Ovary (tissue), 9 donors: ENCODE measurements around the gene HIVEP3. TPM values are rescaled to one million over a fixed set of nuclear protein-coding genes. Genes with fewer than 3 reads are reported as not detected.

Experiments
- DNase-seq, 5 donors: peaks; one replicate each; pipeline ENCODE4 v3.0.0-alpha.2; 2019 to 2020
- H3K27ac ChIP-seq, 2 donors: fragments of 200-600 bp; one replicate each; pipeline versions ENCODE4 v1.5.1 to v1.8.0; 2019 to 2022
- H3K27me3 ChIP-seq: fragments of 200-600 bp; one replicate; pipeline ENCODE4 v1.8.0; 2022
- H3K36me3 ChIP-seq: fragments of 200-600 bp; sonication (generic); one replicate; pipeline ENCODE4 v1.5.1; 2019
- H3K4me1 ChIP-seq: one replicate; pipeline ENCODE4 v1.8.1; 2013; ENCODE audit warnings: mild to moderate bottlenecking, moderate library complexity; ENCODE audit not compliant: insufficient read depth
- H3K4me3 ChIP-seq: fragments of 200-600 bp; sonication (generic); one replicate; pipeline ENCODE4 v1.5.1; 2017
- H3K9me3 ChIP-seq, 2 donors: fragments of 200-600 bp in 1 of 2; sonication (generic) in 1 of 2; one replicate each; pipeline versions ENCODE4 v1.5.1 to v1.8.1; 2013 to 2019; ENCODE audit warnings: mild to moderate bottlenecking in 1 of 2, moderate library complexity in 1 of 2
- CTCF ChIP-seq, 3 donors: fragments of 450-650 bp in 2 of 3; fragments of 200-600 bp in 1 of 3; IDR thresholded peaks; one replicate each; pipeline versions ENCODE4 v1.5.1 to v1.8.0; 2016 to 2022; ENCODE audit warnings: antibody characterized with exemption in 3 of 3, mild to moderate bottlenecking in 1 of 3
- EP300 ChIP-seq: sonication (generic); formaldehyde crosslinking; IDR thresholded peaks from one replicate; pipeline ENCODE4 v1.6.1; 2017; ENCODE audit warnings: antibody characterized with exemption
- POLR2A ChIP-seq: fragments of 450-650 bp; IDR thresholded peaks from one replicate; pipeline ENCODE4 v1.6.1; 2017; ENCODE audit warnings: antibody characterized with exemption, mild to moderate bottlenecking, moderate library complexity
- WGBS, 3 donors: extraction: QIAGEN DNeasy Blood & Tissue Kit in 1 of 3; methylation state at CpG; one replicate each; pipeline versions ENCODE4 v1.1.5 to v1.1.7; 2013 to 2017; 5-methylcytosine and 5-hydroxymethylcytosine counted together
- intact Hi-C, 4 donors: fragments of 100-400 bp; cut with DNase I; formaldehyde crosslinking; loops; one replicate each; pipeline versions ENCODE4 v1.11.0 to v1.15.1; 2022 to 2023
- polyA plus RNA-seq, 2 donors: library from polyadenylated mRNA; stranded (reverse); fragments of 200-250 nt in 1 of 2; fragments of 350-450 nt in 1 of 2; fragmentation: Illumina TruSeq in 1 of 2; extraction: RNeasy Lipid Tissue Mini Kit (QIAGEN cat#74804) in 1 of 2; gene quantifications; one replicate each; pipeline ENCODE4 v1.2.3, GENCODE V29; 2013 to 2014
- total RNA-seq, 7 donors: library from RNA; depleted of rRNA in 2 of 7; stranded (reverse); fragments of >200 nt in 2 of 7; fragmentation: NEBNext Ultra II Directional in 3 of 7; extraction: Animal tissue kit (Norgen Biotek cat#: 25700) in 3 of 7; gene quantifications; one replicate each; pipeline versions ENCODE4 v1.1.0 to v1.2.4, GENCODE V29; 2016 to 2023
- donor health status: DM: no; HTN: no; CAD: no; lungs with moderate emphysema.
- donor health status: DM: no; HTN: no; CAD: no.
- donor health status: Bipolar disorder and iron deficiency.
- donor health status: DM: yes; HTN: yes; CAD: no.
- donor health status: DM: no; HTN: no; CAD: no.
- donor health status: DM: yes; HTN: yes; CAD: no.

The HIVEP3 gene
- total and polyA plus RNA-seq, 9 donors = 3.0 to 7.5 (median 5.2) TPM

- no peak for DNase-seq
- TF ChIP-seq POLR2A (no peak), CTCF (IDR thresholded peaks at IDR 0.05) (no peak), EP300 (no peak)
- Histone ChIP-seq H3K36me3 (no peaks in the 10 kb centered on the region), H3K4me3 (no peak overlapping the region), H3K27ac (no peak overlapping the region), H3K9me3 (no peaks in the 10 kb centered on the region), H3K4me1 (no peaks in the 10 kb centered on the region), H3K27me3 (no peaks in the 10 kb centered on the region)
- intact Hi-C loops = no loop called here
- 55 to 72% (median 63%) methylated on average over 11 of the region's 11 CpGs for whole genome bisulfite sequencing, 3 donors
These were observed 135.5 kb downstream of the HIVEP3 start for GRCh38 chr1:41783189-41783639.

GRCh38 chr1:41780916-41781315 is 137.8 kb downstream of the HIVEP3 start:
- WGBS, 3 donors = 96 to 98% (median 97%) methylated on average over 3 of the region's 3 CpGs
- Histone ChIP-seq H3K4me3 (no peak overlapping the region), H3K27me3 (no peaks in the 10 kb centered on the region), H3K36me3 (no peaks in the 10 kb centered on the region), H3K9me3 (no peaks in the 10 kb centered on the region), H3K27ac (no peak overlapping the region), H3K4me1 (no peaks in the 10 kb centered on the region)
- DNase-seq = no peak
- TF ChIP-seq CTCF (IDR thresholded peaks at IDR 0.05) (no peak), POLR2A (no peak), EP300 (no peak)
- intact Hi-C loops = no loop called here

GRCh38 chr1:41780322-41780721 is 138.4 kb downstream of the HIVEP3 start:
- Histone ChIP-seq H3K27me3 (no peaks in the 10 kb centered on the region), H3K36me3 (no peaks in the 10 kb centered on the region), H3K27ac (no peak overlapping the region), H3K4me3 (no peak overlapping the region), H3K4me1 (no peaks in the 10 kb centered on the region), H3K9me3 (no peaks in the 10 kb centered on the region)
- 83 to 91% (median 89%) methylated on average over 2 of the region's 2 CpGs for WGBS, 3 donors
- no peak for TF ChIP-seq EP300
- no peak for TF ChIP-seq CTCF (IDR thresholded peaks at IDR 0.05)
- no peak for TF ChIP-seq POLR2A
- DNase-seq = no peak
- intact Hi-C loops = no loop called here

GRCh38 chr1:41779360-41779759 is 139.4 kb downstream of the HIVEP3 start:
- intact Hi-C loops = no loop called here
- WGBS, 3 donors = 95 to 97% (median 95%) methylated on average over 6 of the region's 6 CpGs

More at GRCh38 chr1:41779360-41779759, 139.4 kb downstream of the HIVEP3 start:
- H3K27ac ChIP-seq = no peak overlapping the region
- no peaks in the 10 kb centered on the region for H3K4me1 ChIP-seq
- H3K36me3 ChIP-seq = no peaks in the 10 kb centered on the region
- TF ChIP-seq CTCF (IDR thresholded peaks at IDR 0.05) (no peak), POLR2A (no peak), EP300 (no peak)
- H3K27me3 ChIP-seq = no peaks in the 10 kb centered on the region
- H3K9me3 ChIP-seq = no peaks in the 10 kb centered on the region
- DNase-seq = no peak
- no peak overlapping the region for H3K4me3 ChIP-seq
